Activated naive CD8-positive, alpha-beta T cell treated with anti-CD3 and anti-CD28 coated beads, Interleukin-2, amount 10 ng/mL, durations not matched to agents 7 days and 5 days (primary cell): ENCODE measurements around the gene DCTN2. TPM values are rescaled to one million over a fixed set of nuclear protein-coding genes. Genes with fewer than 3 reads are reported as not detected.
"Not testable (repeated sequence)": the region's sequence is repeated elsewhere in the genome, so short reads cannot be mapped to it uniquely, and the experiment has no call there.

Source experiments
- ATAC-seq: fragments of 150-1000 bp; cut with Tn5 transposase; one replicate; pipeline ENCODE4 v1.10.0; 2021; ENCODE audit warnings: low read depth, moderate library complexity
- POLR2A ChIA-PET: fragments of 350-600 bp; sonication (Branson Sonifier 250); formaldehyde crosslinking; loops from one replicate; lab custom pipeline; 2021; ENCODE audit warnings: antibody characterized with exemption; lab: Charles Lee
- DNase-seq: peaks from one replicate; pipeline ENCODE4 v3.0.0; 2021
- H3K27ac Mint-ChIP-seq: one replicate; pipeline ENCODE4 v1.8.0; 2022; ENCODE audit warnings: mild to moderate bottlenecking, mixed read lengths
- H3K27me3 Mint-ChIP-seq: one replicate; pipeline ENCODE4 v1.8.0; 2022; ENCODE audit warnings: mild to moderate bottlenecking, moderate library complexity, mixed read lengths
- H3K36me3 Mint-ChIP-seq: one replicate; pipeline ENCODE4 v1.8.0; 2021; ENCODE audit warnings: mild to moderate bottlenecking, mixed read lengths
- H3K4me1 Mint-ChIP-seq: one replicate; pipeline ENCODE4 v1.8.0; 2021; ENCODE audit warnings: mixed read lengths
- H3K4me3 Mint-ChIP-seq: one replicate; pipeline ENCODE4 v1.8.0; 2022; ENCODE audit warnings: mild to moderate bottlenecking, moderate library complexity, mixed read lengths
- H3K9me3 Mint-ChIP-seq: one replicate; pipeline ENCODE4 v1.8.0; 2021; ENCODE audit warnings: mixed read lengths
- total RNA-seq, 2 experiments: library from RNA; stranded (reverse); gene quantifications; one replicate each; pipeline ENCODE4 v1.2.3, GENCODE V29; 2021

DCTN2 gene
- total RNA-seq, 2 experiments from 2014 or later = 81.0 to 84.4 TPM

GRCh38 chr12:57518920-57519795 is 27.8 kb downstream of the DCTN2 start:
- ATAC-seq (no peak), DNase-seq (no peak)
- peaks cover 47% of the 10 kb centered on the region for H3K4me1 Mint-ChIP-seq
- peak overlapping the region; percentile 100 for H3K27ac Mint-ChIP-seq
- no peaks in the 10 kb centered on the region for H3K9me3 Mint-ChIP-seq
- H3K36me3 Mint-ChIP-seq = peaks cover 34% of the 10 kb centered on the region
- POLR2A ChIA-PET = interaction anchor here (0.5 to 4.9 kb wide), 14 partner anchors 9 to 850 kb away, joined by 3 to 94 read pairs (median 5); partner anchors contain the start of genes ARHGAP9, DCTN2, GLI1 and MARS1
- no peaks in the 10 kb centered on the region for H3K27me3 Mint-ChIP-seq
- H3K4me3 Mint-ChIP-seq = peak overlapping the region; percentile 96

DNA sequence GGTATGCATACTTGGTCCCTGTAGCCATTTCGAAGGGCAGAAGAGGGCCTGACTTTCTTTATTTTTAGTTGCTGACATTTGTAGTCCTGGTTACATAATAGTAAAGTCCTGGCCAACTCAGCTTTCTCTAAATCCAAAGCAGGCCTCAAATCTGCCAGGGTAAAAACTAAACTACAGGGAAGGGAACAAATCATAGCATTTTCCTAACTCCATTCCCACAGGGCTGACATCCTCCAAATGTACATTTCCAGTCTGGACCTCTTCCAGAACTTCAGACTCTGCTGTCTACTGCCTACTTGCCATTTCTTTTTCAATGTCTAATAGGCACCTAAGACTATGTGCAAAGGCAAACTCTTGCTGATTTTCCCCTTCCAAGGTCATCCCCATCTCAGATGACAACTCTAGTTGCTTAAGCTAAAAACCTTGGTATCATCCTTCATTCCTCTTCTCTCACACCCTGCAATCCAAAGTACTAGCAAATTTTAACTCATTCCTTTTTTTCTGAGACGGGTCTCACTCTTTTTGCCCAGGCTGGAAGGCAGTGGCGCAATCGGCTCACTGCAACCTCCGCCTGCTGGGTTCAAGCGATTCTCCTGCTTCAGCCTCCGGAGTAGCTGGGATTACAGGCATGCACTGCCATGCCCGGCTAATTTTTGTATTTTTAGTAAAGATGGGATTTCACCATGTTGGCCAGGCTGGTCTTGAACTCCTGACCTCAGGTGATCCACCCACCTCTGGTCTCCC is 28.6 kb downstream of the DCTN2 start:
- Mint-ChIP-seq H3K27me3 (no peaks in the 10 kb centered on the region), H3K27ac (peak overlapping the region; percentile 100), H3K36me3 (peaks cover 35% of the 10 kb centered on the region), H3K4me1 (peaks cover 39% of the 10 kb centered on the region), H3K9me3 (no peaks in the 10 kb centered on the region), H3K4me3 (peak overlapping the region; percentile 96)
- POLR2A ChIA-PET = interaction anchor here (1.2 to 4.9 kb wide), 6 partner anchors 8 to 227 kb away, joined by 3 to 94 read pairs (median 16); partner anchors contain the start of genes ARHGAP9, DCTN2, GLI1 and MARS1
- ATAC-seq = no peak
- no peak for DNase-seq

- not testable (repeated sequence) for ATAC-seq, DNase-seq
- H3K4me3 Mint-ChIP-seq = peak overlapping the region; percentile 42
Observed at GRCh38 chr12:57517718-57518117, 29.3 kb downstream of the DCTN2 start.

GRCh38 chr12:57517187-57517586 is 29.8 kb downstream of the DCTN2 start:
- Mint-ChIP-seq H3K9me3 (no peaks in the 10 kb centered on the region), H3K4me1 (peaks cover 37% of the 10 kb centered on the region), H3K27ac (no peak overlapping the region), H3K36me3 (peaks cover 45% of the 10 kb centered on the region), H3K4me3 (peak overlapping the region; percentile 42), H3K27me3 (no peaks in the 10 kb centered on the region)
- POLR2A ChIA-PET = interaction anchor here (3.8 to 4.9 kb wide), 2 partner anchors 28 to 38 kb away, joined by 24 to 94 read pairs; partner anchors contain the start of genes ARHGAP9 and MARS1
- ATAC-seq (no peak), DNase-seq (no peak)

More at GRCh38 chr12:57517718-57518117, 29.3 kb downstream of the DCTN2 start:
- POLR2A ChIA-PET = interaction anchor here (3.3 to 4.9 kb wide), 3 partner anchors 7 to 39 kb away, joined by 16 to 94 read pairs (median 24); partner anchors contain the start of genes ARHGAP9 and MARS1
- H3K36me3 Mint-ChIP-seq = peaks cover 40% of the 10 kb centered on the region
- peaks cover 39% of the 10 kb centered on the region for H3K4me1 Mint-ChIP-seq
- peak overlapping the region; percentile 55 for H3K27ac Mint-ChIP-seq
- not testable (repeated sequence) for H3K27me3 Mint-ChIP-seq, H3K9me3 Mint-ChIP-seq

DNA sequence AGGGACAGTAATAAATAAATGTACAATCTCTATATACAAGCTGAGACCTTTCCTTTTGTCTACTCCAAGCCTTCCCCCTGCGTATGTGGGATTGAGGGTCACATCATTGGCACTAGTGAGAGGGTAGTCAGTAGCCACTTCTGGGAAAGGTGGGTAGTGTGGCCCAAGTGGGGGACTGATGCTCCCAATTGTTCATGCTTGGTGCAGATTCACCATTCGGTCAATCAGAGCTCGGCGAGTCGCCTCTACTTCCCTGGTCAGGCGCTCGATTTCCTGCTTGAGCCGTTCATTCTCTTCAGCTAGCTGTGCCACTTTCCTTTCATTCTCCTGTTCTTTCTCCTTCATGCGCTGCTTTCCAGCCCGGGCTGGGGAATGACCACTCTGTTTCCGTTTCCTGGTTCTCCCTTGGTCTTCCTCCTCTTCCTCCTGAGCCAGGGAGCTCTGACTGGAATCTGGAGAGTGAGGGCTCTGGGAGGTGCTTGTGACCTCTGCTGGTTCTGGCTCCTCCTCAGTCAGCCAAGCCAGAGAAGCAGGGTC is 30.3 kb downstream of the DCTN2 start:
- H3K9me3 Mint-ChIP-seq = no peaks in the 10 kb centered on the region
- H3K27me3 Mint-ChIP-seq = no peaks in the 10 kb centered on the region
- peaks cover 47% of the 10 kb centered on the region for H3K36me3 Mint-ChIP-seq
- no peak overlapping the region for H3K27ac Mint-ChIP-seq
- POLR2A ChIA-PET = interaction anchor here (0.8 to 4.9 kb wide), 2 partner anchors 14 to 38 kb away, joined by 5 to 94 read pairs; partner anchors contain the start of gene ARHGAP9
- H3K4me1 Mint-ChIP-seq = peaks cover 35% of the 10 kb centered on the region
- no peak overlapping the region for H3K4me3 Mint-ChIP-seq
- no peak for DNase-seq
- no peak for ATAC-seq

- H3K27ac Mint-ChIP-seq = no peak overlapping the region
- H3K9me3 Mint-ChIP-seq = no peaks in the 10 kb centered on the region
- no peaks in the 10 kb centered on the region for H3K27me3 Mint-ChIP-seq
- DNase-seq (no peak), ATAC-seq (no peak)
- H3K4me3 Mint-ChIP-seq = no peak overlapping the region
- peaks cover 50% of the 10 kb centered on the region for H3K36me3 Mint-ChIP-seq
- POLR2A ChIA-PET = interaction anchor here (0.8 kb wide), 1 partner anchor 15 kb away, joined by 5 read pairs; no protein-coding TSS in a partner anchor
- H3K4me1 Mint-ChIP-seq = peaks cover 31% of the 10 kb centered on the region
Observed at GRCh38 chr12:57515934-57516541, 31.0 kb downstream of the DCTN2 start.

DNA sequence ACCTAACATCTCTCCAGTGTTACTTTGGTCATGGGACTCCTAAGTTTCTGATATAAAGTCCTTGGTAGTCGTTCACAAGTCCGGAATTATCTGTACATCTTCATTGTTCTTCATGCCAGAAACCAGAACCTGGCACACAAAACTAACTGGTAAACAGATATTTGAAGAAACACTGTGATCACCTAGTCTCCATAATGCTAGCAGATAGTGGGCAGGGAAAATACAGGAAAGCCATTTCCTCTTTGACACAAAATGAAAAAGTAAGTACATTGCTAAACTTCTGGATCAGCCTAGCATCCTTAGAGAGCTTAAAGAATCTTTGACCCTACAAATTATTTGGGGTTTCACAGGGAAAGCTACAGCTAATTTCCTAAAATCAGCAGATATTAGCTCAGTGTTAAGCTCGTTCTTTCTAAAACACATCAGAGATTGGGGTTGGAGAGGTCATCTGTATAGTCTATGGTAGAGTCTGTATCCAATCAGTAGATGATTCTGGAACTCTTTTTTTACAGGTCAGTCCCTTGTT is 31.5 kb downstream of the DCTN2 start:
- no peaks in the 10 kb centered on the region for H3K9me3 Mint-ChIP-seq
- H3K36me3 Mint-ChIP-seq = peaks cover 50% of the 10 kb centered on the region
- H3K27me3 Mint-ChIP-seq = no peaks in the 10 kb centered on the region
- DNase-seq (no peak), ATAC-seq (no peak)
- POLR2A ChIA-PET = interaction anchor here (0.8 to 1.2 kb wide), 2 partner anchors 15 to 38 kb away, joined by 3 to 5 read pairs; no protein-coding TSS in a partner anchor
- no peak overlapping the region for H3K27ac Mint-ChIP-seq
- H3K4me3 Mint-ChIP-seq = no peak overlapping the region
- peaks cover 29% of the 10 kb centered on the region for H3K4me1 Mint-ChIP-seq

DNA sequence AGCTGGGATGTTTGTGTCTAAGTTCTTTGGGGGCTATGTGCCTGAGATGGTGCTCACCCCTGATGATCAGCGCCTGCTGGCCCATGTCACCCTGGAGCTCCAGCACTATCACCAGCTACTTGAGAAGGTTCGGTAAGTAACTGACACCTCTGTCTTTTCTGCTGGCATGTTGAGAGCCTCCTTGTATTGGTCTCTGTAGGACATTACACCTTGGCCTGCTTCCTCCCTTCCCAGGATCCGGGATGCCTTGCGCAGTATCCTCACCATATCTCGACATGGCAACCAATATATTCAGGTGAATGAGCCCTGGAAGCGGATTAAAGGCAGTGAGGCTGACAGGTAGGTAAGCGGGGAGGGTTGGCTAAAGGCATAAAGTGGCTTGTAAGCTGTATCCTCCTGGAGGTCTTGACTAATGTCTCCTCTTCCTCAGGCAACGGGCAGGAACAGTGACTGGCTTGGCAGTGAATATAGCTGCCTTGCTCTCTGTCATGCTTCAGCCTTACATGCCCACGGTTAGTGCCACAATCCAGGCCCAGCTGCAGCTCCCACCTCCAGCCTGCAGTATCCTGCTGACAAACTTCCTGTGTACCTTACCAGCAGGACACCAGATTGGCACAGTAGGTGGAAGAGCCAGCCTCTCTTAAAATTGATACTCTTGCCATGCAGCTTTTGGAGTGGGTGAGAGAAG is 32.1 kb downstream of the DCTN2 start:
- no peak for ATAC-seq
- DNase-seq = no peak
- H3K27ac Mint-ChIP-seq = no peak overlapping the region
- no peaks in the 10 kb centered on the region for H3K9me3 Mint-ChIP-seq
- peaks cover 29% of the 10 kb centered on the region for H3K4me1 Mint-ChIP-seq
- POLR2A ChIA-PET = interaction anchor here (0.9 to 1.2 kb wide), 2 partner anchors 33 to 37 kb away, joined by 3 read pairs; no protein-coding TSS in a partner anchor
- H3K27me3 Mint-ChIP-seq = no peaks in the 10 kb centered on the region
- no peak overlapping the region for H3K4me3 Mint-ChIP-seq
- H3K36me3 Mint-ChIP-seq = peaks cover 47% of the 10 kb centered on the region

- not testable (repeated sequence) for ATAC-seq, H3K4me3 Mint-ChIP-seq, H3K27me3 Mint-ChIP-seq, H3K9me3 Mint-ChIP-seq, DNase-seq, H3K27ac Mint-ChIP-seq
- POLR2A ChIA-PET = interaction anchor here (0.9 to 1.2 kb wide), 2 partner anchors 33 to 36 kb away, joined by 3 read pairs; no protein-coding TSS in a partner anchor
- Mint-ChIP-seq H3K4me1 (peaks cover 28% of the 10 kb centered on the region), H3K36me3 (peaks cover 46% of the 10 kb centered on the region)
Observed at GRCh38 chr12:57514246-57514645, 32.7 kb downstream of the DCTN2 start.

DNA sequence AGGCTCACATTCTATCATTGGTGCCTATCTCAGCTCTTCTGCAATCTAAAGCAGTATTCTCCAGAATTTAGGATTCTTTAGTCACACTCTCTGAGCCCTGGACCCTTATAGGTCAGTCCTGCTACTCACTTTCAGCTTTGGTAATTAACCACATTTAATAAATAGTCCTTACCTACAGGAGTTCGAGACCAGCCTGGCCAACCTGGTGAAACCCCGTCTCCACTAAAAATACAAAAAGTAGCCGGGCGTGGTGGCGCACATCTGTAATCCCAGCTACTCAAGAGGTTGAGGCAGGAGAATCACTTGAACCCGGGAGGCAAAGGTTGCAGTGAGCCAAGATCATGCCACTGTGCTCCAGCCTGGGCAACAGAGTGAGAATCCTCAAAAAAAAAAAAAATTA is 33.3 kb downstream of the DCTN2 start:
- Mint-ChIP-seq H3K36me3 (peaks cover 41% of the 10 kb centered on the region), H3K4me1 (peaks cover 23% of the 10 kb centered on the region)
- H3K27me3 Mint-ChIP-seq, H3K9me3 Mint-ChIP-seq, H3K27ac Mint-ChIP-seq, H3K4me3 Mint-ChIP-seq, ATAC-seq, DNase-seq: not testable (repeated sequence)
- POLR2A ChIA-PET = interaction anchor here (0.6 to 0.9 kb wide), 2 partner anchors 32 to 483 kb away, joined by 3 to 5 read pairs; no protein-coding TSS in a partner anchor

DNA sequence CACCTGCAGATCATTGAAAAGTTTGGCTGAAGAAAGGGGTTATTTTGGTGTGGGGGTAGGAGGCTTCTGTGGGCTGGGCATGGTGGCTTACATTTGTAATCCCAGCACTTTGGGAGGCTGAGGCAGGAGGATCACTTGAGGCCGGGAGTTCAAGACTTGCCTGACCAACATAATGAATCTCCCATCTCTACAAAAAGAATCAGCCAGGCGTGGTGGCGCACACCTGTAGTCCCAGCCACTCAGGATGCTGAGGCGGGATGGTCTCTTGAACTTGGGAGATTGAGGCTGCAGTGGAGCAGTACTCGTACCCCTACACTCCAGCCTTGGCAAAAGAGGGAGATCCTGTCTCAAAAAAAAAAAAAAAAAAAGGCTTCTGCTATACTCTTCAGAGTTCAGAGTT is 33.7 kb downstream of the DCTN2 start:
- POLR2A ChIA-PET = interaction anchor here (0.6 kb wide), 2 partner anchors 9 to 482 kb away, joined by 3 to 5 read pairs; no protein-coding TSS in a partner anchor
- DNase-seq (no peak), ATAC-seq (no peak)
- H3K9me3 Mint-ChIP-seq = no peaks in the 10 kb centered on the region
- no peak overlapping the region for H3K4me3 Mint-ChIP-seq
- H3K27me3 Mint-ChIP-seq = no peaks in the 10 kb centered on the region
- H3K4me1 Mint-ChIP-seq = peaks cover 20% of the 10 kb centered on the region
- H3K27ac Mint-ChIP-seq = no peak overlapping the region
- H3K36me3 Mint-ChIP-seq = peaks cover 40% of the 10 kb centered on the region
